Esophagus squamous epithelium (tissue), 4 donors: Measurements from ENCODE around the gene SERPINA7.
A peak's percentile ranks its signal among the peaks of the same experiment; 100 is the strongest.

Experiments
- POLR2A ChIP-seq, 4 donors: fragments of 450-650 bp; IDR thresholded peaks; one replicate each; pipeline ENCODE4 v1.6.1; 2017; ENCODE audit warnings: antibody characterized with exemption in 4 of 4, mild to moderate bottlenecking in 4 of 4, moderate library complexity in 3 of 4
- TF ChIP-seq, protein P1 (sequence below), 6 experiments: fragments of 450-650 bp in 4 of 6; fragments of 200-600 bp in 2 of 6; sonication (generic) in 2 of 6; IDR thresholded peaks; one replicate each; pipeline ENCODE4 v1.5.1; 2016 to 2019; ENCODE audit warnings: antibody characterized with exemption in 6 of 6, mild to moderate bottlenecking in 4 of 6, moderate library complexity in 4 of 6

DNA sequence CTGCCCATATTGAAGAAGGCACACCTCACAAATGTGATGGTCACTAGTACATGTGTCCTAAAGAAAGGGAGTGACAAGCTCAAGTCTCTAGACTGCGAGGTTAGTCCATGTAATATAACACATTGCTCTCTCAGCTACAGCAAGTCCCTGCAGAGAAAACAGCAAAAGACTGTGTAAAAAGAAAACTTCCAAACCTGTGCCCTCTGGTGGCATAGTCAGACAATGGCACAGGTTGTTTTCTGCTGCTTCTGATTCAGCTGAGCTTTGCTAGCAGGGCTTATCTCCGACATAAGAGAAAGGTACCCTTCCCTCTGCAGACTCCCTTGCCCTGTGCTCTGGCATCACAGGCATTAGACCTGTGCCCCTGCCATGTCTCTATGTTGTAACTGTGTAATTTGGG is 1.4 kb upstream of the SERPINA7 start:
- TF ChIP-seq, protein P1, sequence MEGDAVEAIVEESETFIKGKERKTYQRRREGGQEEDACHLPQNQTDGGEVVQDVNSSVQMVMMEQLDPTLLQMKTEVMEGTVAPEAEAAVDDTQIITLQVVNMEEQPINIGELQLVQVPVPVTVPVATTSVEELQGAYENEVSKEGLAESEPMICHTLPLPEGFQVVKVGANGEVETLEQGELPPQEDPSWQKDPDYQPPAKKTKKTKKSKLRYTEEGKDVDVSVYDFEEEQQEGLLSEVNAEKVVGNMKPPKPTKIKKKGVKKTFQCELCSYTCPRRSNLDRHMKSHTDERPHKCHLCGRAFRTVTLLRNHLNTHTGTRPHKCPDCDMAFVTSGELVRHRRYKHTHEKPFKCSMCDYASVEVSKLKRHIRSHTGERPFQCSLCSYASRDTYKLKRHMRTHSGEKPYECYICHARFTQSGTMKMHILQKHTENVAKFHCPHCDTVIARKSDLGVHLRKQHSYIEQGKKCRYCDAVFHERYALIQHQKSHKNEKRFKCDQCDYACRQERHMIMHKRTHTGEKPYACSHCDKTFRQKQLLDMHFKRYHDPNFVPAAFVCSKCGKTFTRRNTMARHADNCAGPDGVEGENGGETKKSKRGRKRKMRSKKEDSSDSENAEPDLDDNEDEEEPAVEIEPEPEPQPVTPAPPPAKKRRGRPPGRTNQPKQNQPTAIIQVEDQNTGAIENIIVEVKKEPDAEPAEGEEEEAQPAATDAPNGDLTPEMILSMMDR (IDR thresholded peaks at IDR 0.05) = peak in 1 of 6 experiments; percentile 9
- TF ChIP-seq POLR2A (IDR thresholded peaks at IDR 0.05) = no peak
